ENCODE data around the gene TCF12. TPM values are rescaled to one million over a fixed set of nuclear protein-coding genes. Genes with fewer than 3 reads are reported as not detected.

TCF12 gene
- total RNA-seq, 6 experiments from 2014 or later: 106 to 200 (median 149) TPM

- TF ChIP-seq CTCF (IDR thresholded peaks at IDR 0.05): no peak
- peaks cover 39% of the 10 kb centered on the region for H3K4me1 Mint-ChIP-seq (ENCODE audit: low read depth)
- H3K27me3 Mint-ChIP-seq (ENCODE audit: insufficient read depth): peaks cover 18% of the 10 kb centered on the region
- no peaks in the 10 kb centered on the region for H3K36me3 Mint-ChIP-seq (ENCODE audit: low read depth)
- no peak overlapping the region for H3K4me3 Mint-ChIP-seq
- no peak for DNase-seq
- H3K27ac Mint-ChIP-seq: no peak overlapping the region
- H3K9me3 Mint-ChIP-seq: no peaks in the 10 kb centered on the region
These were observed 407.8 kb downstream of the TCF12 start for GRCh38 chr15:57326196-57326595.

- TF ChIP-seq CTCF (IDR thresholded peaks at IDR 0.05): no peak
- H3K36me3 Mint-ChIP-seq (ENCODE audit: low read depth): no peaks in the 10 kb centered on the region
- DNase-seq: peak; percentile 87
- H3K4me1 Mint-ChIP-seq (ENCODE audit: low read depth): peaks cover 39% of the 10 kb centered on the region
- peak overlapping the region; percentile 65; the same call in 1 of the 2 replicates for H3K4me3 Mint-ChIP-seq
- H3K27me3 Mint-ChIP-seq (ENCODE audit: insufficient read depth): peaks cover 28% of the 10 kb centered on the region
- H3K27ac Mint-ChIP-seq: peak overlapping the region; percentile 80
- no peaks in the 10 kb centered on the region for H3K9me3 Mint-ChIP-seq
These were observed 409.6 kb downstream of the TCF12 start for GRCh38 chr15:57327985-57328471.

GRCh38 chr15:57328479-57328878 lies 410.0 kb downstream of the TCF12 start:
- Mint-ChIP-seq H3K9me3 (no peaks in the 10 kb centered on the region), H3K4me3 (peak overlapping the region; percentile 65; the same call in 1 of the 2 replicates), H3K4me1 (ENCODE audit: low read depth) (peaks cover 38% of the 10 kb centered on the region), H3K27ac (peak overlapping the region; percentile 80), H3K27me3 (ENCODE audit: insufficient read depth) (peaks cover 28% of the 10 kb centered on the region), H3K36me3 (ENCODE audit: low read depth) (no peaks in the 10 kb centered on the region)
- DNase-seq: no peak
- TF ChIP-seq CTCF (IDR thresholded peaks at IDR 0.05): no peak

- H3K4me3 Mint-ChIP-seq: no peak overlapping the region; the same call in 1 of the 2 replicates
- peak overlapping the region; percentile 80; the same call in 1 of the 2 replicates for H3K27ac Mint-ChIP-seq
- H3K9me3 Mint-ChIP-seq: no peaks in the 10 kb centered on the region
- TF ChIP-seq CTCF (IDR thresholded peaks at IDR 0.05): no peak
- DNase-seq: no peak
- H3K36me3 Mint-ChIP-seq (ENCODE audit: low read depth): no peaks in the 10 kb centered on the region
- peaks cover 28% of the 10 kb centered on the region for H3K27me3 Mint-ChIP-seq (ENCODE audit: insufficient read depth)
- H3K4me1 Mint-ChIP-seq (ENCODE audit: low read depth): peaks cover 35% of the 10 kb centered on the region
These were observed 410.5 kb downstream of the TCF12 start for GRCh38 chr15:57328897-57329296.

GRCh38 chr15:57329582-57330367 lies 411.3 kb downstream of the TCF12 start:
- no peak for DNase-seq
- Mint-ChIP-seq H3K27me3 (ENCODE audit: insufficient read depth) (peaks cover 28% of the 10 kb centered on the region), H3K36me3 (ENCODE audit: low read depth) (no peaks in the 10 kb centered on the region), H3K9me3 (no peaks in the 10 kb centered on the region), H3K27ac (no peak overlapping the region; the same call in 1 of the 2 replicates), H3K4me1 (ENCODE audit: low read depth) (peaks cover 35% of the 10 kb centered on the region), H3K4me3 (no peak overlapping the region)
- TF ChIP-seq CTCF (IDR thresholded peaks at IDR 0.05): 0 out of 2 replicates have a peak, but pooled peaks have one; percentile 17

Data from HFFc6 (cell line).